ENCODE measurements around the gene LIPI. TPM values are rescaled to one million over a fixed set of nuclear protein-coding genes. Genes with fewer than 3 reads are reported as not detected.

The LIPI gene
- total RNA-seq, 1 experiment from 2014 or later = not detected

DNA sequence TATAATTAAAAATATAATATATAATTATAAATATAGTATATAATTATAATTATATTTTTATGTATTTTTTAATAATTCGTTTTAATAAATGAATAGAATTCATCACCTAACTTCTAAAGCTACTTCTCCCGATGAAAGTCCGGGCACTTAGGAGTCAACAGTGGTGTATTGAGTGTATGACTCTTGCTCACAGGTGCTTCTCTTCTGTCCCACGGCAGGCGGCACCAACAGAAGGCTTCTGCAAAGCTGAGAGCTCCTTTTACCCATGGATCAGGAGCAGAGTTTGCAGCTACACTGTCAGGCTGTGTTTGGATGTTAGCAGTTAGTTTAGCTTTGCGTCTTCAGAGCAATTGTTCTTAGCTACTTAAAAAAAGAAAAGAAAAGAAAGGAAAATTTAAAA lies 122.4 kb downstream of the LIPI start:
- intact Hi-C loops (cut with micrococcal nuclease; ENCODE audit: unreplicated experiment) = no loop called here
- no peak overlapping the region for H3K4me3 ChIP-seq (ENCODE audit: low read depth, low read length)
- H3K27ac Mint-ChIP-seq (ENCODE audit: unreplicated experiment) = no peak overlapping the region
- CTCF ChIA-PET = no interaction called here
- TF ChIP-seq, protein P1, sequence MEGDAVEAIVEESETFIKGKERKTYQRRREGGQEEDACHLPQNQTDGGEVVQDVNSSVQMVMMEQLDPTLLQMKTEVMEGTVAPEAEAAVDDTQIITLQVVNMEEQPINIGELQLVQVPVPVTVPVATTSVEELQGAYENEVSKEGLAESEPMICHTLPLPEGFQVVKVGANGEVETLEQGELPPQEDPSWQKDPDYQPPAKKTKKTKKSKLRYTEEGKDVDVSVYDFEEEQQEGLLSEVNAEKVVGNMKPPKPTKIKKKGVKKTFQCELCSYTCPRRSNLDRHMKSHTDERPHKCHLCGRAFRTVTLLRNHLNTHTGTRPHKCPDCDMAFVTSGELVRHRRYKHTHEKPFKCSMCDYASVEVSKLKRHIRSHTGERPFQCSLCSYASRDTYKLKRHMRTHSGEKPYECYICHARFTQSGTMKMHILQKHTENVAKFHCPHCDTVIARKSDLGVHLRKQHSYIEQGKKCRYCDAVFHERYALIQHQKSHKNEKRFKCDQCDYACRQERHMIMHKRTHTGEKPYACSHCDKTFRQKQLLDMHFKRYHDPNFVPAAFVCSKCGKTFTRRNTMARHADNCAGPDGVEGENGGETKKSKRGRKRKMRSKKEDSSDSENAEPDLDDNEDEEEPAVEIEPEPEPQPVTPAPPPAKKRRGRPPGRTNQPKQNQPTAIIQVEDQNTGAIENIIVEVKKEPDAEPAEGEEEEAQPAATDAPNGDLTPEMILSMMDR (IDR thresholded peaks at IDR 0.05; ENCODE audit: insufficient read depth in 1 of 2, low read depth in 1 of 2, low read length in 1 of 2, severe bottlenecking in 1 of 2, unreplicated experiment in 1 of 2) = no peak
- no peaks in the 10 kb centered on the region for H3K27me3 Mint-ChIP-seq (ENCODE audit: insufficient read depth, unreplicated experiment)
- no peaks in the 10 kb centered on the region; the same call in 1 of the 2 replicates for H3K9me3 ChIP-seq
- H3K27me3 ChIP-seq (replicated peaks; ENCODE audit: control insufficient read depth, insufficient read depth, low read length) = no peaks in the 10 kb centered on the region
- no peaks in the 10 kb centered on the region for H3K4me1 Mint-ChIP-seq (ENCODE audit: low read depth, unreplicated experiment)
- BruUV-seq (replicated peaks) = no TSS peak
- no peaks in the 10 kb centered on the region for H3K36me3 ChIP-seq (ENCODE audit: control insufficient read depth, insufficient read depth, low read length)
- H3K36me3 Mint-ChIP-seq (ENCODE audit: insufficient read depth, unreplicated experiment) = peaks cover 11% of the 10 kb centered on the region
- DNase-seq = no peak
- no peaks in the 10 kb centered on the region for H3K4me1 ChIP-seq
- no peak overlapping the region for H3K4me3 Mint-ChIP-seq (ENCODE audit: unreplicated experiment)
- POLR2A ChIA-PET = no interaction called here
- peaks cover 3% of the 10 kb centered on the region for H3K9me3 Mint-ChIP-seq (ENCODE audit: unreplicated experiment)

DNA sequence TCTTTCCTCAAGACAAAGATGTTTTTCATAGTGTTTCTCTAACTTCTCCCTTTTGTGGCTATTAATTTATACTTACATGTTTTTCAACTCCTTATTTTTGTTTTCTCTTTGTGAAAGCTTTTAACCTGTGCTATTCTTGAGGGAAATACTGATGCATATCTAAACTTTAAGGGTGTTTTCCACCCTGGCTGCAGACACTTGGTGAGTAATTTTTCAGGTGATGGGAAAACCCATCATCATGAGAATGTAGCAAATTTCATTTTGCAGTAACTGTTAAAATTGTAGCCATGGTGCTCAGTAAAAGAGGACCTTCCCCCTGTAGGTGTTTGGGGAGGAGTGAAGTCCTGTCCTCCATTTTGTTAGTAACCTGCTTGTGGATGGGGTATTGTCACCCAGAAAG lies 124.2 kb downstream of the LIPI start:
- TF ChIP-seq, protein P1 (IDR thresholded peaks at IDR 0.05; ENCODE audit: insufficient read depth in 1 of 2, low read depth in 1 of 2, low read length in 1 of 2, severe bottlenecking in 1 of 2, unreplicated experiment in 1 of 2) = no peak
- Histone ChIP-seq H3K9me3 (no peaks in the 10 kb centered on the region; the same call in 1 of the 2 replicates), H3K27me3 (replicated peaks; ENCODE audit: control insufficient read depth, insufficient read depth, low read length) (no peaks in the 10 kb centered on the region), H3K4me3 (ENCODE audit: low read depth, low read length) (no peak overlapping the region), H3K36me3 (ENCODE audit: control insufficient read depth, insufficient read depth, low read length) (no peaks in the 10 kb centered on the region), H3K4me1 (no peaks in the 10 kb centered on the region)
- H3K36me3 Mint-ChIP-seq (ENCODE audit: insufficient read depth, unreplicated experiment) = peaks cover 9% of the 10 kb centered on the region
- CTCF ChIA-PET = no interaction called here
- H3K4me3 Mint-ChIP-seq (ENCODE audit: unreplicated experiment) = no peak overlapping the region
- H3K9me3 Mint-ChIP-seq (ENCODE audit: unreplicated experiment) = peaks cover 8% of the 10 kb centered on the region
- H3K27me3 Mint-ChIP-seq (ENCODE audit: insufficient read depth, unreplicated experiment) = no peaks in the 10 kb centered on the region
- no peaks in the 10 kb centered on the region for H3K4me1 Mint-ChIP-seq (ENCODE audit: low read depth, unreplicated experiment)
- no TSS peak for BruUV-seq (replicated peaks)
- intact Hi-C loops (cut with micrococcal nuclease; ENCODE audit: unreplicated experiment) = no loop called here
- POLR2A ChIA-PET = no interaction called here
- H3K27ac Mint-ChIP-seq (ENCODE audit: unreplicated experiment) = no peak overlapping the region
- DNase-seq = no peak

DNA sequence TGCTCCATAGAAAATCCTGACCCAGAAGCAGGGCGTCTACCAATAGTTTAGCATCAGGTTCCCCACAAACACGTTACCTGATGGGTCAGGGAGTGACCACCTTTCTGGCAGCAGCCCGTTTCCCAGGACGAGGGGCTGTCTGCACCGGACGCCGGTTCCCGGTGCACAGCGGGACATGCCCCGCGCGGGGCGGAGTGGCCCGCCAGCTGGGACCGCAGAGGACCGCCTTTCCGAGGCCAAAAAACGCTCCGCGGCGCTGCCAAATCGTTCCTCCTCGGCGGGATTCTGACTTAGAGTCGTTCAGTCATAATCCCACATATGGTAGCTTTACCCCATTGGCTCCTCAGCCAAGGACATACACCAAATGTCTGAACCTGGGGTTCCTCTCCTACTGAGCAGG lies 126.1 kb downstream of the LIPI start:
- no peak overlapping the region for H3K4me3 Mint-ChIP-seq (ENCODE audit: unreplicated experiment)
- H3K36me3 Mint-ChIP-seq (ENCODE audit: insufficient read depth, unreplicated experiment) = peaks cover 4% of the 10 kb centered on the region
- no peaks in the 10 kb centered on the region for H3K36me3 ChIP-seq (ENCODE audit: control insufficient read depth, insufficient read depth, low read length)
- intact Hi-C loops (cut with micrococcal nuclease; ENCODE audit: unreplicated experiment) = no loop called here
- peaks cover 8% of the 10 kb centered on the region for H3K9me3 Mint-ChIP-seq (ENCODE audit: unreplicated experiment)
- DNase-seq = no peak
- CTCF ChIA-PET = no interaction called here
- TF ChIP-seq, protein P1 (IDR thresholded peaks at IDR 0.05; ENCODE audit: insufficient read depth in 1 of 2, low read depth in 1 of 2, low read length in 1 of 2, severe bottlenecking in 1 of 2, unreplicated experiment in 1 of 2) = no peak
- no peaks in the 10 kb centered on the region for H3K27me3 Mint-ChIP-seq (ENCODE audit: insufficient read depth, unreplicated experiment)
- H3K9me3 ChIP-seq = no peaks in the 10 kb centered on the region; the same call in 1 of the 2 replicates
- no peaks in the 10 kb centered on the region for H3K27me3 ChIP-seq (replicated peaks; ENCODE audit: control insufficient read depth, insufficient read depth, low read length)
- no peaks in the 10 kb centered on the region for H3K4me1 ChIP-seq
- BruUV-seq (replicated peaks) = no TSS peak
- H3K4me1 Mint-ChIP-seq (ENCODE audit: low read depth, unreplicated experiment) = no peaks in the 10 kb centered on the region
- POLR2A ChIA-PET = no interaction called here
- no peak overlapping the region for H3K27ac Mint-ChIP-seq (ENCODE audit: unreplicated experiment)
- no peak overlapping the region for H3K4me3 ChIP-seq (ENCODE audit: low read depth, low read length)
